Adrenal gland (tissue), 12 donors: ENCODE measurements around the gene DOCK1. TPM values are rescaled to one million over a fixed set of nuclear protein-coding genes. Genes with fewer than 3 reads are reported as not detected.

ENCODE experiments used
- DNase-seq, 7 donors: peaks; one replicate each; pipeline ENCODE4 v3.0.0-alpha.2; 2019 to 2020
- H3K27ac ChIP-seq, 5 donors: fragments of 200-600 bp; sonication (generic) in 4 of 5; 1 replicate in 3 of 5; 2 replicates in 2 of 5; pipeline versions ENCODE4 v1.5.1 to v1.8.0; 2016 to 2020; ENCODE audit warnings: mild to moderate bottlenecking in 1 of 5
- H3K27me3 ChIP-seq: fragments of 200-600 bp; 2 replicates; pipeline ENCODE4 v1.8.0; 2021
- H3K36me3 ChIP-seq, 2 donors: fragments of 200-600 bp; replicated peaks in 1 of 2; 1 replicate in 1 of 2; 2 replicates in 1 of 2; pipeline versions ENCODE4 v1.5.1 to v1.8.0; 2018 to 2022
- H3K4me1 ChIP-seq, 2 donors: fragments of 200-600 bp; replicated peaks in 1 of 2; 1 replicate in 1 of 2; 2 replicates in 1 of 2; pipeline versions ENCODE4 v1.5.1 to v1.8.0; 2018 to 2021
- H3K4me3 ChIP-seq, 4 donors: fragments of 200-600 bp; sonication (generic) in 3 of 4; one replicate each; pipeline ENCODE4 v1.5.1; 2016 to 2018
- H3K9me3 ChIP-seq, 3 donors: fragments of 200-600 bp; sonication (generic) in 1 of 3; replicated peaks in 1 of 3; 1 replicate in 2 of 3; 2 replicates in 1 of 3; pipeline versions ENCODE4 v1.5.1 to v1.8.0; 2016 to 2021
- CTCF ChIP-seq, 6 experiments: fragments of 450-650 bp in 4 of 6; fragments of 200-600 bp in 2 of 6; sonication (generic) in 1 of 6; IDR thresholded peaks; 1 replicate in 5 of 6; 2 replicates in 1 of 6; pipeline versions ENCODE4 v1.5.1 to v1.8.0; 2016 to 2021; ENCODE audit warnings: antibody characterized with exemption in 6 of 6, mild to moderate bottlenecking in 2 of 6, moderate library complexity in 1 of 6
- POLR2A ChIP-seq, 2 donors: fragments of 450-650 bp; IDR thresholded peaks; one replicate each; pipeline ENCODE4 v1.6.1; 2017; ENCODE audit warnings: antibody characterized with exemption in 2 of 2, mild to moderate bottlenecking in 2 of 2, moderate library complexity in 1 of 2
- WGBS, 4 donors: extraction: QIAGEN DNeasy Blood & Tissue Kit in 2 of 4; methylation state at CpG; one replicate each; pipeline versions ENCODE4 v1.1.5 to v1.1.7; 2013 to 2017; 5-methylcytosine and 5-hydroxymethylcytosine counted together
- intact Hi-C, 2 donors: fragments of 100-400 bp; cut with DNase I; formaldehyde crosslinking; loops; one replicate each; pipeline versions ENCODE4 v1.14.1 to v1.15.0; 2022 to 2023
- polyA plus RNA-seq, 3 donors: library from polyadenylated mRNA; stranded (reverse); fragments of 200-250 nt in 2 of 3; fragments of 350-450 nt in 1 of 3; fragmentation: Illumina TruSeq in 1 of 3; extraction: RNeasy Lipid Tissue Mini Kit (QIAGEN cat#74804) in 1 of 3; gene quantifications; one replicate each; pipeline ENCODE4 v1.2.3, GENCODE V29; 2013 to 2014
- total RNA-seq, 9 donors: library from RNA; depleted of rRNA in 4 of 9; stranded (reverse); fragments of >200 nt in 4 of 9; fragments of 120-200 nt in 1 of 9; fragmentation: NEBNext Ultra II Directional in 1 of 9; extraction: Animal tissue kit (Norgen Biotek cat#: 25700) in 1 of 9; gene quantifications; one replicate each; pipeline versions ENCODE4 v1.1.0 to v1.2.4, GENCODE V29; 2013 to 2023
- donor health status: healthy with polysubstance abuse.
- donor health status: Bipolar disorder and iron deficiency.
- donor health status: DM: yes; HTN: yes; CAD: no.
- donor health status: DM: no; HTN: no; CAD: no.
- donor health status: DM: no; HTN: no; CAD: no.
- donor health status: DM: yes; HTN: yes; CAD: no.

Gene DOCK1
- total and polyA plus RNA-seq, 12 donors: 8.1 to 30.4 (median 21.6) TPM

- intact Hi-C loops: no loop called here
- Histone ChIP-seq H3K9me3 (no peaks in the 10 kb centered on the region), H3K4me3 (no peak overlapping the region), H3K4me1 (no peaks in the 10 kb centered on the region), H3K27me3 (no peaks in the 10 kb centered on the region), H3K27ac (no peak overlapping the region), H3K36me3 (no peaks in the 10 kb centered on the region)
- WGBS, 4 donors: 95 to 96% (median 95%) methylated on average over 11 to 13 of the region's 13 CpGs
- TF ChIP-seq CTCF (IDR thresholded peaks at IDR 0.05): no peak
- no peak for TF ChIP-seq POLR2A (IDR thresholded peaks at IDR 0.05)
- no peak for DNase-seq
Measured at GRCh38 chr10:126948355-126949160, 43.3 kb downstream of the DOCK1 start.

- 82 to 92% (median 89%) methylated on average over 2 to 4 of the region's 4 CpGs for WGBS, 4 donors
- H3K36me3 ChIP-seq: no peaks in the 10 kb centered on the region
Measured at GRCh38 chr10:126949161-126949503, 43.9 kb downstream of the DOCK1 start.

GRCh38 chr10:126950401-126951105, 45.3 kb downstream of the DOCK1 start:
- WGBS, 4 donors: 92 to 95% (median 93%) methylated on average over 8 of the region's 8 CpGs
- no peak for DNase-seq

More at GRCh38 chr10:126949161-126949503, 43.9 kb downstream of the DOCK1 start:
- H3K9me3 ChIP-seq: no peaks in the 10 kb centered on the region
- intact Hi-C loops: no loop called here
- no peaks in the 10 kb centered on the region for H3K4me1 ChIP-seq
- no peak for DNase-seq
- H3K4me3 ChIP-seq: no peak overlapping the region
- H3K27ac ChIP-seq: no peak overlapping the region
- no peaks in the 10 kb centered on the region for H3K27me3 ChIP-seq
- TF ChIP-seq POLR2A (IDR thresholded peaks at IDR 0.05) (no peak), CTCF (IDR thresholded peaks at IDR 0.05) (no peak)

More at GRCh38 chr10:126950401-126951105, 45.3 kb downstream of the DOCK1 start:
- TF ChIP-seq POLR2A (IDR thresholded peaks at IDR 0.05): no peak
- TF ChIP-seq CTCF (IDR thresholded peaks at IDR 0.05): no peak
- Histone ChIP-seq H3K36me3 (no peaks in the 10 kb centered on the region), H3K27me3 (no peaks in the 10 kb centered on the region), H3K4me1 (no peaks in the 10 kb centered on the region), H3K27ac (no peak overlapping the region), H3K9me3 (no peaks in the 10 kb centered on the region), H3K4me3 (no peak overlapping the region)
- intact Hi-C loops: no loop called here
